ENCODE data around the gene SMAP2. TPM values are rescaled to one million over a fixed set of nuclear protein-coding genes. Genes with fewer than 3 reads are reported as not detected.

The SMAP2 gene
- total RNA-seq, 4 donors from 2014 or later: 14.9 to 121 (median 47.5) TPM

GRCh38 chr1:40423951-40424618 lies 50.6 kb downstream of the SMAP2 start:
- DNase-seq: no peak
- H3K27me3 ChIP-seq: no peaks in the 10 kb centered on the region
- no peak overlapping the region for H3K27ac ChIP-seq
- intact Hi-C loops (cut with DNase I; ENCODE audit: low total_unique reads) (no loop called here), in situ Hi-C loops (cut with MboI; ENCODE audit: low sequenced_read_pairs in 4 of 4) (no loop called here)
- TF ChIP-seq, protein P1, sequence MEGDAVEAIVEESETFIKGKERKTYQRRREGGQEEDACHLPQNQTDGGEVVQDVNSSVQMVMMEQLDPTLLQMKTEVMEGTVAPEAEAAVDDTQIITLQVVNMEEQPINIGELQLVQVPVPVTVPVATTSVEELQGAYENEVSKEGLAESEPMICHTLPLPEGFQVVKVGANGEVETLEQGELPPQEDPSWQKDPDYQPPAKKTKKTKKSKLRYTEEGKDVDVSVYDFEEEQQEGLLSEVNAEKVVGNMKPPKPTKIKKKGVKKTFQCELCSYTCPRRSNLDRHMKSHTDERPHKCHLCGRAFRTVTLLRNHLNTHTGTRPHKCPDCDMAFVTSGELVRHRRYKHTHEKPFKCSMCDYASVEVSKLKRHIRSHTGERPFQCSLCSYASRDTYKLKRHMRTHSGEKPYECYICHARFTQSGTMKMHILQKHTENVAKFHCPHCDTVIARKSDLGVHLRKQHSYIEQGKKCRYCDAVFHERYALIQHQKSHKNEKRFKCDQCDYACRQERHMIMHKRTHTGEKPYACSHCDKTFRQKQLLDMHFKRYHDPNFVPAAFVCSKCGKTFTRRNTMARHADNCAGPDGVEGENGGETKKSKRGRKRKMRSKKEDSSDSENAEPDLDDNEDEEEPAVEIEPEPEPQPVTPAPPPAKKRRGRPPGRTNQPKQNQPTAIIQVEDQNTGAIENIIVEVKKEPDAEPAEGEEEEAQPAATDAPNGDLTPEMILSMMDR (IDR thresholded peaks at IDR 0.05 in 4 of 5, conservative IDR thresholded peaks at IDR 0.05 in 1 of 5): no peak
- TF ChIP-seq POLR2A (IDR thresholded peaks at IDR 0.05): no peak
- H3K9me3 ChIP-seq: no peaks in the 10 kb centered on the region
- H3K4me3 ChIP-seq: no peak overlapping the region
- ATAC-seq: peak in 1 of 2 donors; percentile 48
- H3K36me3 ChIP-seq: peaks cover 0 to 14% of the 10 kb centered on the region in 2 donors
- peaks cover 8 to 9% of the 10 kb centered on the region in 2 donors for H3K4me1 ChIP-seq

DNA sequence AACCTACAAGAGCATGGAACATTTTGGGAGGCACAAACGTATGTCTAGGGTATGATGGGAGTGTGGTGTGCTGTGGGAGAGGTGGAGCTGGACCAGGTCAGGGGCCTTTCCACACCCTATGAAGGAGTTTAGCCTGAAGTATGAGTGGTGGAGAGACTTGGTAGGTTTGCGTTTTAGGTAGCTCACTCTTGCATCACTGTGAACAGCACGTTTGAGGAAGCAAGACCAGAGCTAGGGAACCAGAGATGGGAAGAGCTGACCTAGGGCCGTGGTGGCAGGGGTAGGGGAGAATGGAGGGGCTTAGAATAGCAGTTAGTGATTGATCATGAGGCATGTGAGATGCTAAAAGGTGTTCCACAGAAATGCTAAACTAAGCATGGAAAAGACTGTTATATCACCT lies 51.7 kb downstream of the SMAP2 start:
- Histone ChIP-seq H3K4me3 (no peak overlapping the region), H3K9me3 (no peaks in the 10 kb centered on the region), H3K4me1 (peaks cover 8 to 9% of the 10 kb centered on the region in 2 donors), H3K36me3 (peaks cover 0 to 14% of the 10 kb centered on the region in 2 donors), H3K27me3 (no peaks in the 10 kb centered on the region), H3K27ac (no peak overlapping the region)
- in situ Hi-C loops (cut with MboI; ENCODE audit: low sequenced_read_pairs in 4 of 4): no loop called here
- no peak for ATAC-seq
- no peak for DNase-seq
- TF ChIP-seq, protein P1 (IDR thresholded peaks at IDR 0.05 in 4 of 5, conservative IDR thresholded peaks at IDR 0.05 in 1 of 5): no peak
- TF ChIP-seq POLR2A (IDR thresholded peaks at IDR 0.05): no peak
- intact Hi-C loops (cut with DNase I; ENCODE audit: low total_unique reads): no loop called here

GRCh38 chr1:40431385-40431784 lies 57.9 kb downstream of the SMAP2 start:
- no peak for TF ChIP-seq POLR2A (IDR thresholded peaks at IDR 0.05)
- TF ChIP-seq, protein P1 (IDR thresholded peaks at IDR 0.05 in 4 of 5, conservative IDR thresholded peaks at IDR 0.05 in 1 of 5): no peak
- H3K4me3 ChIP-seq: no peak overlapping the region
- H3K27me3 ChIP-seq: no peaks in the 10 kb centered on the region
- no peak for ATAC-seq
- no peaks in the 10 kb centered on the region for H3K4me1 ChIP-seq
- no peak for DNase-seq
- no peaks in the 10 kb centered on the region for H3K9me3 ChIP-seq
- no peaks in the 10 kb centered on the region for H3K36me3 ChIP-seq
- in situ Hi-C loops (cut with MboI; ENCODE audit: low sequenced_read_pairs in 4 of 4) (no loop called here), intact Hi-C loops (cut with DNase I; ENCODE audit: low total_unique reads) (no loop called here)
- H3K27ac ChIP-seq: no peak overlapping the region

DNA sequence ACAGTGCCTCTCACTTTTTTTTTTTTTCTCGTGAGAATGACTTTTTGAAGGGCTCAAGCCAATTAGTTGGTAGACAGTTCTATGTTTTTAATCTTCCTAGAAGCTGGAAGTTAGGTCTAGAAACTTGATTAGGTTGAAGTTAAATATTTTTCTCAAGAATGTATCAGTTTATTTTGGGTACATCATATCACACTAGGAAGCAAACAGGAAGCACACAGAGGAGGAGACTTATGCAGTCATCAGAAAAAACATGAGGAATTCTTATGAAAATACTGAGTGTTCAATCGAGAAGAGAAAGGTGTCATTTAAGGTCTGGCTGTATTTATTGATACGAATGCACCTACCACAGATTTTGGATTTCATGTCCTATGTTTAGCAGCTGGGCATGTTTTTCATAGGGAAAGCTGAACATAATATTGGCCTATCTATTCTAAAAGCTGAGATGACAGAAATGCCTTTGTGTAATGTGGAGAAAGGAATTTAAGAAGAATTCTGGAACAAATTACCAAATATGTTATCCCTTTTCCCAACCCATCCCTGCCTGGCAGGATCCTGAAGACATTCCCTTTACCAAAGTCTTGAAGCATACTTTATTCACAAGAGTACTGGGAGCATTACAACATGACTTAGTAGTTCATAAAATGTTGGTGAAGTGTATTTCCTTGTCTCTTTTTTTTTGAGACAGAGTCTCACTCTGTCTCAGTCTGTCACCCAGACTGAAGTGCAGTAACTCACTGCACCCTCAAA lies 59.3 kb downstream of the SMAP2 start:
- intact Hi-C loops (cut with DNase I; ENCODE audit: low total_unique reads): no loop called here
- no peaks in the 10 kb centered on the region for H3K27me3 ChIP-seq
- H3K36me3 ChIP-seq: no peaks in the 10 kb centered on the region
- no peak overlapping the region for H3K4me3 ChIP-seq
- H3K9me3 ChIP-seq: no peaks in the 10 kb centered on the region
- DNase-seq (no peak), ATAC-seq (no peak)
- in situ Hi-C loops (cut with MboI; ENCODE audit: low sequenced_read_pairs in 4 of 4): no loop called here
- no peak overlapping the region for H3K27ac ChIP-seq
- H3K4me1 ChIP-seq: no peaks in the 10 kb centered on the region
- no peak for TF ChIP-seq POLR2A (IDR thresholded peaks at IDR 0.05)
- TF ChIP-seq, protein P1 (IDR thresholded peaks at IDR 0.05 in 4 of 5, conservative IDR thresholded peaks at IDR 0.05 in 1 of 5): no peak

All from gastrocnemius medialis (tissue), 4 donors.